PC-9 (cell line): ENCODE data around the gene SMCO1. TPM values are rescaled to one million over a fixed set of nuclear protein-coding genes. Genes with fewer than 3 reads are reported as not detected.
"Not testable (repeated sequence)": the region's sequence is repeated elsewhere in the genome, so short reads cannot be mapped to it uniquely, and the experiment has no call there.

Source experiments
- BruUV-seq: library from RNA; stranded (reverse); fragments of 400-500 nt; replicated peaks from 2 replicates; lab custom pipeline; 2021; lab: Mats Ljungman, UMichigan
- CTCF ChIA-PET: fragments of 300-600 bp; sonication (Branson Sonifier 250); formaldehyde crosslinking; loops from one replicate; lab custom pipeline; 2022; ENCODE audit warnings: antibody characterized with exemption; lab: Charles Lee
- POLR2A ChIA-PET: fragments of 300-600 bp; sonication (Branson Sonifier 250); formaldehyde crosslinking; loops from one replicate; lab custom pipeline; 2022; ENCODE audit warnings: antibody characterized with exemption; ENCODE audit not compliant: unreplicated experiment; lab: Charles Lee
- DNase-seq, 2 experiments: peaks; one replicate each; pipeline versions ENCODE4 v3.0.0 to v3.0.0-alpha.2; 2015 to 2022; ENCODE audit warnings: mixed read lengths in 1 of 2
- H2AFZ ChIP-seq: fragments of 200-600 bp; sonication (generic); 2 replicates; pipeline ENCODE4 v1.8.1; 2017; ENCODE audit warnings: antibody characterized with exemption
- H3F3A ChIP-seq: fragments of 200-600 bp; sonication (generic); 2 replicates; pipeline ENCODE4 v1.8.1; 2017; ENCODE audit warnings: antibody characterized with exemption, mild to moderate bottlenecking, low read depth; ENCODE audit not compliant: insufficient read depth
- H3K27ac ChIP-seq: fragments of 200-600 bp; sonication (generic); 2 replicates; pipeline ENCODE4 v1.6.1; 2016; ENCODE audit warnings: mixed run types
- H3K27me3 ChIP-seq: fragments of 200-600 bp; sonication (generic); 2 replicates; pipeline ENCODE4 v1.6.1; 2016; ENCODE audit warnings: low read depth, mixed run types; ENCODE audit not compliant: insufficient read depth
- H3K36me3 ChIP-seq: fragments of 200-600 bp; sonication (generic); 2 replicates; pipeline ENCODE4 v1.6.1; 2016; ENCODE audit warnings: low read depth, mixed run types
- H3K4me1 ChIP-seq: fragments of 200-600 bp; sonication (generic); replicated peaks from 2 replicates; pipeline ENCODE4 v1.6.1; 2016; ENCODE audit warnings: mixed run types; ENCODE audit not compliant: insufficient read depth
- H3K4me2 ChIP-seq: fragments of 200-600 bp; sonication (generic); 2 replicates; pipeline ENCODE4 v1.6.1; 2017; ENCODE audit warnings: mixed run types
- H3K4me3 ChIP-seq: fragments of 200-600 bp; sonication (generic); 2 replicates; pipeline ENCODE4 v1.6.1; 2016; ENCODE audit warnings: mixed run types
- H3K79me2 ChIP-seq: fragments of 200-600 bp; sonication (generic); 2 replicates; pipeline ENCODE4 v1.6.1; 2017; ENCODE audit warnings: low read depth, mixed run types
- H3K9me2 ChIP-seq: fragments of 200-600 bp; sonication (generic); 2 replicates; pipeline ENCODE4 v1.8.1; 2017; ENCODE audit warnings: mild to moderate bottlenecking; ENCODE audit not compliant: insufficient read depth
- H3K9me3 ChIP-seq: fragments of 200-600 bp; sonication (generic); 2 replicates; pipeline ENCODE4 v1.8.1; 2016; ENCODE audit warnings: low read depth; ENCODE audit not compliant: insufficient read depth
- H4K20me1 ChIP-seq: fragments of 200-600 bp; sonication (generic); 2 replicates; pipeline ENCODE4 v1.8.1; 2017; ENCODE audit not compliant: insufficient read depth
- CTCF ChIP-seq: fragments of 200-600 bp; sonication (generic); conservative IDR thresholded peaks from 2 replicates; pipeline ENCODE4 v1.6.1; 2017; ENCODE audit warnings: mixed run types, antibody characterized with exemption, mild to moderate bottlenecking, moderate library complexity
- EZH2 ChIP-seq: fragments of 200-600 bp; sonication (generic); IDR thresholded peaks from 2 replicates; pipeline ENCODE4 v1.8.0; 2017; ENCODE audit warnings: antibody characterized with exemption, low read depth
- intact Hi-C: fragments of 100-400 bp; cut with micrococcal nuclease; formaldehyde crosslinking; loops from one replicate; pipeline ENCODE4 v1.10.0; 2022; ENCODE audit not compliant: unreplicated experiment
- total RNA-seq: library from RNA; stranded (reverse); gene quantifications from 2 replicates; pipeline ENCODE4 v1.2.3, GENCODE V29; 2021

The SMCO1 gene
- total RNA-seq, 1 experiment from 2014 or later = not detected

GRCh38 chr3:196463804-196464203, 51.3 kb downstream of the SMCO1 start:
- no peak for TF ChIP-seq CTCF
- no peak for TF ChIP-seq EZH2
- CTCF ChIA-PET = no interaction called here
- Histone ChIP-seq H3K36me3 (peaks cover 15% of the 10 kb centered on the region; the same call in 1 of the 2 replicates), H3K27ac (no peak overlapping the region), H3K9me2 (no peaks in the 10 kb centered on the region), H4K20me1 (0 out of 2 replicates have a peak, but pooled peaks cover under 1% of the 10 kb centered on the region), H3F3A (peaks cover 11% of the 10 kb centered on the region; the same call in 1 of the 2 replicates), H3K4me2 (no peak overlapping the region), H3K4me1 (no peaks in the 10 kb centered on the region), H2AFZ (no peak overlapping the region), H3K27me3 (no peaks in the 10 kb centered on the region), H3K79me2 (no peaks in the 10 kb centered on the region), H3K9me3 (no peaks in the 10 kb centered on the region), H3K4me3 (no peak overlapping the region)
- POLR2A ChIA-PET = no interaction called here
- DNase-seq = no peak
- intact Hi-C loops = no loop called here
- BruUV-seq = no TSS peak

- no peak for DNase-seq
- intact Hi-C loops = no loop called here
- Histone ChIP-seq H3K4me1 (no peaks in the 10 kb centered on the region), H3K27ac (no peak overlapping the region), H3K9me3 (no peaks in the 10 kb centered on the region), H4K20me1 (no peaks in the 10 kb centered on the region), H3K9me2 (no peaks in the 10 kb centered on the region), H2AFZ (no peak overlapping the region), H3K4me3 (no peak overlapping the region), H3K27me3 (no peaks in the 10 kb centered on the region), H3K4me2 (no peak overlapping the region), H3K79me2 (no peaks in the 10 kb centered on the region), H3K36me3 (peaks cover 11% of the 10 kb centered on the region; the same call in 1 of the 2 replicates), H3F3A (peaks cover 11% of the 10 kb centered on the region; the same call in 1 of the 2 replicates)
- POLR2A ChIA-PET = no interaction called here
- CTCF ChIA-PET = no interaction called here
- TF ChIP-seq CTCF = no peak
- no peak for TF ChIP-seq EZH2
- BruUV-seq = no TSS peak
Observed at GRCh38 chr3:196463478-196463756, 51.7 kb downstream of the SMCO1 start.

- H2AFZ ChIP-seq, H3K4me3 ChIP-seq, H3K4me1 ChIP-seq, H3K36me3 ChIP-seq, CTCF ChIA-PET, H4K20me1 ChIP-seq, POLR2A ChIA-PET, H3K79me2 ChIP-seq, H3K27me3 ChIP-seq, H3K9me2 ChIP-seq, H3K9me3 ChIP-seq, BruUV-seq, H3K27ac ChIP-seq, intact Hi-C loops, H3K4me2 ChIP-seq, DNase-seq: not testable (repeated sequence)
- peaks cover 15% of the 10 kb centered on the region; the same call in 1 of the 2 replicates for H3F3A ChIP-seq
Observed at GRCh38 chr3:196462680-196463477, 52.3 kb downstream of the SMCO1 start.
